Measurements from ENCODE around the gene GFRA4. TPM values are rescaled to one million over a fixed set of nuclear protein-coding genes. Genes with fewer than 3 reads are reported as not detected.

Gene GFRA4
- total RNA-seq, 1 experiment from 2014 or later = not detected

DNA sequence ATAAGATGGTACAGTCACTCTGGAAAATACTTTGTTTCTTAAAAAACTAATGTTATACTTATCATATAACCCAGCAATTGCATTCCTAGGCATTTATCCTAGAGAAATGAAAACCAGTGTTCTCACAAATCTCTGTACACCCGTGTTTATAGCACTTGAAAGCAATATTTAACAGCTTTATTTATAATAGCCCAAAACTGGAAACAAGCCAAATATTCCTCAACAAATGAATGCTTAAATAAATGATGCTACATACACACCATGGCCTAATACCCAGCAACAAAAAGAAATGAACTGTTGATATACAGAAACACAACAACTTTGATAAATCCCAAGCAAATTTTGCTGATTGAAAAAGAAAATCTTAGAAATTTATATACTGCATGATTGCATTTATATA is 51.3 kb downstream of the GFRA4 start (continued):
- no peak for TF ChIP-seq ZBTB21 (CRISPR knock-in tag; IDR thresholded peaks at IDR 0.05; ENCODE audit: borderline replicate concordance)
- TF ChIP-seq, protein P1, sequence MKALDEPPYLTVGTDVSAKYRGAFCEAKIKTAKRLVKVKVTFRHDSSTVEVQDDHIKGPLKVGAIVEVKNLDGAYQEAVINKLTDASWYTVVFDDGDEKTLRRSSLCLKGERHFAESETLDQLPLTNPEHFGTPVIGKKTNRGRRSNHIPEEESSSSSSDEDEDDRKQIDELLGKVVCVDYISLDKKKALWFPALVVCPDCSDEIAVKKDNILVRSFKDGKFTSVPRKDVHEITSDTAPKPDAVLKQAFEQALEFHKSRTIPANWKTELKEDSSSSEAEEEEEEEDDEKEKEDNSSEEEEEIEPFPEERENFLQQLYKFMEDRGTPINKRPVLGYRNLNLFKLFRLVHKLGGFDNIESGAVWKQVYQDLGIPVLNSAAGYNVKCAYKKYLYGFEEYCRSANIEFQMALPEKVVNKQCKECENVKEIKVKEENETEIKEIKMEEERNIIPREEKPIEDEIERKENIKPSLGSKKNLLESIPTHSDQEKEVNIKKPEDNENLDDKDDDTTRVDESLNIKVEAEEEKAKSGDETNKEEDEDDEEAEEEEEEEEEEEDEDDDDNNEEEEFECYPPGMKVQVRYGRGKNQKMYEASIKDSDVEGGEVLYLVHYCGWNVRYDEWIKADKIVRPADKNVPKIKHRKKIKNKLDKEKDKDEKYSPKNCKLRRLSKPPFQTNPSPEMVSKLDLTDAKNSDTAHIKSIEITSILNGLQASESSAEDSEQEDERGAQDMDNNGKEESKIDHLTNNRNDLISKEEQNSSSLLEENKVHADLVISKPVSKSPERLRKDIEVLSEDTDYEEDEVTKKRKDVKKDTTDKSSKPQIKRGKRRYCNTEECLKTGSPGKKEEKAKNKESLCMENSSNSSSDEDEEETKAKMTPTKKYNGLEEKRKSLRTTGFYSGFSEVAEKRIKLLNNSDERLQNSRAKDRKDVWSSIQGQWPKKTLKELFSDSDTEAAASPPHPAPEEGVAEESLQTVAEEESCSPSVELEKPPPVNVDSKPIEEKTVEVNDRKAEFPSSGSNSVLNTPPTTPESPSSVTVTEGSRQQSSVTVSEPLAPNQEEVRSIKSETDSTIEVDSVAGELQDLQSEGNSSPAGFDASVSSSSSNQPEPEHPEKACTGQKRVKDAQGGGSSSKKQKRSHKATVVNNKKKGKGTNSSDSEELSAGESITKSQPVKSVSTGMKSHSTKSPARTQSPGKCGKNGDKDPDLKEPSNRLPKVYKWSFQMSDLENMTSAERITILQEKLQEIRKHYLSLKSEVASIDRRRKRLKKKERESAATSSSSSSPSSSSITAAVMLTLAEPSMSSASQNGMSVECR (CRISPR knock-in tag; IDR thresholded peaks at IDR 0.05; ENCODE audit: borderline replicate concordance) = no peak
- TF ChIP-seq, protein P2, sequence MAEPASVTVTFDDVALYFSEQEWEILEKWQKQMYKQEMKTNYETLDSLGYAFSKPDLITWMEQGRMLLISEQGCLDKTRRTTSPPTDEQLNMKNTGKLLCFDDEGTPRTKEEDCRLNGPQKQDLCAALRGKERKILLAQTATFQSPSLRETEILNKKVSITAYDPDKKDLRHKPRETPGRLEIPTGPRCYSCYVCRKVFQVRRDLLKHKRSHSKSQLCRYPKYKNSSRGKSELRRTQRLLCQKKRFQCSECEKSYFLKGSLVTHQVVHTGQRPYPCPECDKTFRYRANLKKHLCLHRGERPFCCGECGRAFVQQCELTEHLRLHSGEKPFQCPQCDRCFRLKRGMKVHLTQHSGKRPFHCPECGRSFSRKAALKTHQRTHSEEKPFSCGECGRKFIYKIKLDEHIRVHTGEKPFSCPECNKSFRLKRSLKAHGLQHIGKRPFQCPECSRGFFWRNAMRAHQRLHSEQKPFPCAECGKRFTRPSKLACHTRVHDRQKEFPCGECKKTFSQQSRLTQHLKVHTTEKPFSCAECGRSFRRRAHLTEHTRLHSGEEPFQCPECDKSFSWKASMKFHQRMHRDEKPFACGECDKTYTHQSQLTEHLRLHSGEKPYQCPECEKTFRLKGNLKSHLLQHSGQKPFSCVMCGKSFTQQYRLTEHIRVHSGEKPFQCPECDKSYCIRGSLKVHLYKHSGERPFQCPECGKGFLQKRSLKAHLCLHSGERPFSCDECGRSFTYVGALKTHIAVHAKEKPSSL (CRISPR knock-in tag; conservative IDR thresholded peaks at IDR 0.05) = no peak
- TF ChIP-seq, protein P3, sequence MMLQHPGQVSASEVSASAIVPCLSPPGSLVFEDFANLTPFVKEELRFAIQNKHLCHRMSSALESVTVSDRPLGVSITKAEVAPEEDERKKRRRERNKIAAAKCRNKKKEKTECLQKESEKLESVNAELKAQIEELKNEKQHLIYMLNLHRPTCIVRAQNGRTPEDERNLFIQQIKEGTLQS (CRISPR knock-in tag; conservative IDR thresholded peaks at IDR 0.05) = no peak
- TF ChIP-seq GRHL2 (CRISPR knock-in tag; IDR thresholded peaks at IDR 0.05; ENCODE audit: insufficient replicate concordance, severe bottlenecking) = no peak

Other genes with a start within 250 kb of the GFRA4 start
- 19.2 to 19.9 TPM (median 19.9 TPM) in 3 replicates for gene ATRN, start 192.4 kb downstream of the GFRA4 start, total RNA-seq (2021)
- gene ADAM33, start 18.6 kb upstream of the GFRA4 start, total RNA-seq (2021) = 5.3 to 7.1 TPM (median 7.0 TPM) in 3 replicates
- gene SIGLEC1, start 49.2 kb upstream of the GFRA4 start, total RNA-seq (2021) = 0.04 to 0.11 TPM in 2 of 3 replicates, not detected in the other
- 6.3 to 8.5 TPM (median 8.2 TPM) in 3 replicates for gene HSPA12B, start 69.3 kb upstream of the GFRA4 start, total RNA-seq (2021)
- gene ADISSP, start 104.4 kb upstream of the GFRA4 start, total RNA-seq (2021) = 109 to 129 TPM (median 113 TPM) in 3 replicates
- 0.41 to 0.72 TPM (median 0.64 TPM) in 3 replicates for gene SPEF1, start 118.0 kb upstream of the GFRA4 start, total RNA-seq (2021)
- 55.3 to 58.7 TPM (median 57.6 TPM) in 3 replicates for gene CENPB, start 123.3 kb upstream of the GFRA4 start, total RNA-seq (2021)
- 35.2 to 37.5 TPM (median 37.4 TPM) in 3 replicates for gene CDC25B, start 132.9 kb upstream of the GFRA4 start, total RNA-seq (2021)
- gene AP5S1, start 157.1 kb upstream of the GFRA4 start, total RNA-seq (2021) = 2.8 to 4.1 TPM (median 3.1 TPM) in 3 replicates
- 23.4 to 26.0 TPM (median 24.4 TPM) in 3 replicates for gene MAVS, start 183.4 kb upstream of the GFRA4 start, total RNA-seq (2021)
- gene PANK2, start 226.0 kb upstream of the GFRA4 start, total RNA-seq (2021) = 60.3 to 63.7 TPM (median 62.7 TPM) in 3 replicates

All from WTC11 (cell line).